Smooth muscle cell (in vitro differentiated cells): Measurements from ENCODE around the gene DXO. TPM values are rescaled to one million over a fixed set of nuclear protein-coding genes. Genes with fewer than 3 reads are reported as not detected.
A peak's percentile ranks its signal among the peaks of the same experiment; 100 is the strongest.

Experiments
- DNase-seq: peaks from one replicate; lab custom pipeline; 2025; ENCODE audit not compliant: unreplicated experiment; lab: John Stamatoyannopoulos, UW
- H2AFZ ChIP-seq: fragments of 200-600 bp; sonication (generic); 2 replicates; pipeline ENCODE4 v1.6.0; 2016; ENCODE audit warnings: antibody characterized with exemption, low read depth, mild to moderate bottlenecking
- H3F3A ChIP-seq: fragments of 200-600 bp; sonication (generic); 2 replicates; pipeline ENCODE4 v1.6.0; 2017; ENCODE audit warnings: antibody characterized with exemption, low read depth
- H3K27ac ChIP-seq: fragments of 200-600 bp; sonication (generic); 2 replicates; pipeline ENCODE4 v1.5.1; 2016; ENCODE audit warnings: low read depth, mild to moderate bottlenecking
- H3K27me3 ChIP-seq: fragments of 200-600 bp; sonication (generic); 2 replicates; pipeline ENCODE4 v1.6.1; 2016; ENCODE audit warnings: low read depth, mild to moderate bottlenecking
- H3K36me3 ChIP-seq: fragments of 200-600 bp; sonication (generic); 2 replicates; pipeline ENCODE4 v1.5.1; 2016; ENCODE audit warnings: low read depth
- H3K4me1 ChIP-seq: fragments of 200-600 bp; sonication (generic); 2 replicates; pipeline ENCODE4 v1.5.1; 2016; ENCODE audit warnings: low read depth
- H3K4me2 ChIP-seq: fragments of 200-600 bp; sonication (generic); 2 replicates; pipeline ENCODE4 v1.6.0; 2016; ENCODE audit warnings: mild to moderate bottlenecking
- H3K4me3 ChIP-seq: fragments of 200-600 bp; sonication (generic); 2 replicates; pipeline ENCODE4 v1.5.1; 2016; ENCODE audit warnings: mild to moderate bottlenecking
- H3K79me2 ChIP-seq: fragments of 200-600 bp; sonication (generic); 2 replicates; pipeline ENCODE4 v1.6.0; 2016; ENCODE audit warnings: low read depth, mild to moderate bottlenecking
- H3K9ac ChIP-seq: fragments of 200-600 bp; sonication (generic); 2 replicates; pipeline ENCODE4 v1.6.0; 2016; ENCODE audit warnings: low read depth
- H3K9me3 ChIP-seq: fragments of 200-600 bp; sonication (generic); replicated peaks from 2 replicates; pipeline ENCODE4 v1.5.1; 2016; ENCODE audit warnings: low read depth
- H4K20me1 ChIP-seq: fragments of 200-600 bp; sonication (generic); 2 replicates; pipeline ENCODE4 v1.6.0; 2016; ENCODE audit warnings: low read depth
- CTCF ChIP-seq: fragments of 200-600 bp; sonication (generic); IDR thresholded peaks from 2 replicates; pipeline ENCODE4 v1.5.1; 2017; ENCODE audit warnings: borderline replicate concordance, mild to moderate bottlenecking, antibody characterized with exemption; ENCODE audit not compliant: insufficient read depth, poor library complexity, severe bottlenecking
- WGBS: methylation state at CpG from one replicate; pipeline ENCODE4 v1.1.7; 2016; ENCODE audit warnings: low lambda C conversion rate; 5-methylcytosine and 5-hydroxymethylcytosine counted together
- polyA plus RNA-seq: library from polyadenylated mRNA; unstranded; fragments of >200 nt; fragmentation: Nextera tagmentation; extraction: Ambion mirVana; gene quantifications from 2 replicates; pipeline ENCODE4 v1.2.1, GENCODE V29; 2016
- total RNA-seq: library from RNA; depleted of rRNA; stranded (reverse); fragments of >200 nt; gene quantifications from 2 replicates; pipeline ENCODE4 v1.2.3, GENCODE V29; 2014

The DXO gene
- total and polyA plus RNA-seq, 2 experiments from 2014 or later: 11.0 to 21.9 TPM

- peaks cover 3% of the 10 kb centered on the region for H3K4me1 ChIP-seq
- no peak for DNase-seq
- H3K9ac ChIP-seq: no peak overlapping the region
- H4K20me1 ChIP-seq: no peaks in the 10 kb centered on the region
- 97% methylated on average over 28 of the region's 28 CpGs for whole genome bisulfite sequencing
- no peaks in the 10 kb centered on the region for H3K9me3 ChIP-seq
- no peak for TF ChIP-seq CTCF
- no peak overlapping the region for H2AFZ ChIP-seq
- H3K27me3 ChIP-seq: no peaks in the 10 kb centered on the region
- H3K4me3 ChIP-seq: no peak overlapping the region
- H3F3A ChIP-seq: peaks cover 6% of the 10 kb centered on the region
- no peak overlapping the region for H3K4me2 ChIP-seq
- peaks cover 20% of the 10 kb centered on the region for H3K79me2 ChIP-seq
- H3K36me3 ChIP-seq: peaks cover 4% of the 10 kb centered on the region
- no peak overlapping the region for H3K27ac ChIP-seq
These were observed 17.4 kb downstream of the DXO start for GRCh38 chr6:31954511-31954910.

GRCh38 chr6:31952890-31953289, 19.0 kb downstream of the DXO start:
- Histone ChIP-seq H3K79me2 (peaks cover 9% of the 10 kb centered on the region), H3K9me3 (no peaks in the 10 kb centered on the region), H3K27me3 (no peaks in the 10 kb centered on the region), H4K20me1 (no peaks in the 10 kb centered on the region), H3K9ac (no peak overlapping the region), H3K4me2 (no peak overlapping the region), H3K36me3 (peaks cover 4% of the 10 kb centered on the region), H3K27ac (no peak overlapping the region), H3F3A (peaks cover 6% of the 10 kb centered on the region), H3K4me1 (no peaks in the 10 kb centered on the region), H2AFZ (no peak overlapping the region), H3K4me3 (no peak overlapping the region)
- 94% methylated on average over 5 of the region's 5 CpGs for WGBS
- DNase-seq: no peak
- no peak for TF ChIP-seq CTCF

- no peak overlapping the region for H3K4me3 ChIP-seq
- H3K4me2 ChIP-seq: no peak overlapping the region
- no peaks in the 10 kb centered on the region for H3K27me3 ChIP-seq
- no peak for DNase-seq
- H3K9ac ChIP-seq: no peak overlapping the region
- H3K79me2 ChIP-seq: peaks cover 3% of the 10 kb centered on the region
- peak; percentile 73 for TF ChIP-seq CTCF
- peaks cover 6% of the 10 kb centered on the region for H3F3A ChIP-seq
- no peak overlapping the region for H2AFZ ChIP-seq
- no peaks in the 10 kb centered on the region for H4K20me1 ChIP-seq
- no peaks in the 10 kb centered on the region for H3K4me1 ChIP-seq
- H3K9me3 ChIP-seq: no peaks in the 10 kb centered on the region
- no peak overlapping the region for H3K27ac ChIP-seq
- H3K36me3 ChIP-seq: peaks cover 4% of the 10 kb centered on the region
- WGBS: 71% methylated on average over 5 of the region's 5 CpGs
These were observed 19.7 kb downstream of the DXO start for GRCh38 chr6:31952140-31952805.

GRCh38 chr6:31949926-31950548, 21.9 kb downstream of the DXO start:
- Histone ChIP-seq H3K36me3 (peaks cover 4% of the 10 kb centered on the region), H3K79me2 (no peaks in the 10 kb centered on the region), H3K9ac (no peak overlapping the region), H3K27me3 (peaks cover 3% of the 10 kb centered on the region), H3K4me1 (no peaks in the 10 kb centered on the region), H3K9me3 (no peaks in the 10 kb centered on the region), H4K20me1 (no peaks in the 10 kb centered on the region), H3K27ac (no peak overlapping the region), H2AFZ (no peak overlapping the region), H3F3A (peaks cover 6% of the 10 kb centered on the region), H3K4me2 (no peak overlapping the region), H3K4me3 (no peak overlapping the region)
- DNase-seq: no peak
- no peak for TF ChIP-seq CTCF
- 91% methylated on average over 7 of the region's 7 CpGs for WGBS
